Prostate gland (tissue), 2 donors: ENCODE measurements around the gene TPH1.

ENCODE experiments used
- POLR2A ChIP-seq: fragments of 450-650 bp; IDR thresholded peaks from one replicate; pipeline ENCODE4 v1.6.1; 2016; ENCODE audit warnings: antibody characterized with exemption, mild to moderate bottlenecking
- POLR2AphosphoS5 ChIP-seq: sonication (generic); formaldehyde crosslinking; IDR thresholded peaks from one replicate; pipeline ENCODE4 v1.6.1; 2017; ENCODE audit warnings: antibody characterized with exemption
- TF ChIP-seq, protein P1 (sequence below), 4 experiments: fragments of 200-600 bp in 2 of 4; fragments of 450-650 bp in 2 of 4; sonication (generic) in 2 of 4; IDR thresholded peaks; 1 replicate in 3 of 4; 2 replicates in 1 of 4; pipeline ENCODE4 v1.5.1; 2016 to 2019; ENCODE audit warnings: antibody characterized with exemption in 4 of 4, mild to moderate bottlenecking in 2 of 4, moderate library complexity in 2 of 4

DNA sequence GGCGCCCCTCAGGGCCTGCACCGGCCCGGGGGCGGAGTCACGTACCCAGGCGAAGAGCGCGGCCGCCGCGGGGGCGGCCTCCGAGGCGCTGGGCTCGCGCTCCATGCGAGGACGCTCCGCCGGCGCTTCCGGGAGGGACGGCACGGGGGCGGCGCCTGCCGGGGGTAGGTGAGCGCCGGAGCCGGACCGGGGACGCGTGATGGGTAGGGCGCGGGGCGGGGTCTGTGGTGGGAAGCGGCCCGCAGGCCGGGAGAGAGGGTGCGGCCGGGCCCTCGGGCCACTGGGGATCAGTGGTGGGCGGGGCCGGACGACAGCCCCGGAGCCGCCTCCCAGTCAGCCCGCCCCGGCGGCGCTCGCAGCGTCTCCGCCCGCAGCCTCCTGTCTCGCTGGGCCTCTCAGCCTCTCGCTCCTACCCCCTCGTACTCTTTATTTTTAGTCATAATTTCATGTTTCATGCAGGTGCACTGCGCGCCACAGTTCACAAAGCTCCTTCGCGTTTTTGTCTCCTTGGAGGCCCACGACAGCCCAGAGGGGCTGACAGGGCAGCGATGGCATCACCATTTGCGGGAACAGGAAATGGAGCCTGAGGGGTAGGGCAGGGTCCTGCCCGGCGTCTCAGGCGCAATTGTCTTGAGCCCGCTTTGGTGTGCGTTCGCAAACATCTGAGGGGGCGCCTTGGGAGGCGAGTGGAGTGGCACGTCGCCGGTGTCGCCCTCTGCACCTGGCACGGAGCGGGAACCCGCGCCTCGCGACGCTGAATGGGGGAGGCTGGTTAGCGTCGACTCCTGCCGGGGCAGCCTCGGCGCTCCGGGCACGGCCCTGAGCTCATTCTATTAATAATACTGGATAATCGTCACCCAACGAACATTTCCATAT is 32.9 kb downstream of the TPH1 start, which contains the start of gene SERGEF:
- TF ChIP-seq, protein P1, sequence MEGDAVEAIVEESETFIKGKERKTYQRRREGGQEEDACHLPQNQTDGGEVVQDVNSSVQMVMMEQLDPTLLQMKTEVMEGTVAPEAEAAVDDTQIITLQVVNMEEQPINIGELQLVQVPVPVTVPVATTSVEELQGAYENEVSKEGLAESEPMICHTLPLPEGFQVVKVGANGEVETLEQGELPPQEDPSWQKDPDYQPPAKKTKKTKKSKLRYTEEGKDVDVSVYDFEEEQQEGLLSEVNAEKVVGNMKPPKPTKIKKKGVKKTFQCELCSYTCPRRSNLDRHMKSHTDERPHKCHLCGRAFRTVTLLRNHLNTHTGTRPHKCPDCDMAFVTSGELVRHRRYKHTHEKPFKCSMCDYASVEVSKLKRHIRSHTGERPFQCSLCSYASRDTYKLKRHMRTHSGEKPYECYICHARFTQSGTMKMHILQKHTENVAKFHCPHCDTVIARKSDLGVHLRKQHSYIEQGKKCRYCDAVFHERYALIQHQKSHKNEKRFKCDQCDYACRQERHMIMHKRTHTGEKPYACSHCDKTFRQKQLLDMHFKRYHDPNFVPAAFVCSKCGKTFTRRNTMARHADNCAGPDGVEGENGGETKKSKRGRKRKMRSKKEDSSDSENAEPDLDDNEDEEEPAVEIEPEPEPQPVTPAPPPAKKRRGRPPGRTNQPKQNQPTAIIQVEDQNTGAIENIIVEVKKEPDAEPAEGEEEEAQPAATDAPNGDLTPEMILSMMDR (IDR thresholded peaks at IDR 0.05): peak in 2 of 4 experiments; percentile 8 to 47
- peak; percentile 57 for TF ChIP-seq POLR2A
- peak; percentile 38 for TF ChIP-seq POLR2AphosphoS5
